Fibroblast of lung (primary cell): ENCODE results near the gene C16orf92.

Source experiments
- CTCF ChIP-seq, 2 donors: IDR thresholded peaks in 1 of 2; conservative IDR thresholded peaks in 1 of 2; 1 replicate in 1 of 2; 2 replicates in 1 of 2; pipeline ENCODE4 v1.5.1; 2011 to 2012; ENCODE audit warnings: low read length in 2 of 2, control low read depth in 1 of 2, inconsistent platforms in 1 of 2, low read depth in 1 of 2, mild to moderate bottlenecking in 1 of 2
- EZH2 ChIP-seq: IDR thresholded peaks from 2 replicates; pipeline ENCODE4 v1.5.1; 2012; ENCODE audit warnings: low read length, control low read depth, mild to moderate bottlenecking; ENCODE audit errors: missing control alignments

GRCh38 chr16:29977063-29977825 lies 45.8 kb upstream of the C16orf92 start:
- no peak for TF ChIP-seq CTCF (conservative IDR thresholded peaks at IDR 0.05 in 1 of 2, IDR thresholded peaks at IDR 0.05 in 1 of 2; ENCODE audit: low read depth in 1 of 2, low read length in 2 of 2)
- TF ChIP-seq EZH2 = no peak
